CD14-positive monocyte (primary cell): ENCODE measurements around the gene NEMP1. TPM values are rescaled to one million over a fixed set of nuclear protein-coding genes. Genes with fewer than 3 reads are reported as not detected.

Experiments
- DNase-seq, 3 donors: peaks; one replicate each; pipeline ENCODE4 v3.0.0-alpha.2; 2011 to 2022
- H2AFZ ChIP-seq: 2 replicates; pipeline ENCODE4 v1.6.0; 2012; ENCODE audit warnings: mild to moderate bottlenecking, low read depth, low read length, inconsistent platforms; ENCODE audit not compliant: insufficient read depth, poor library complexity, severe bottlenecking
- H3K27ac ChIP-seq, 2 donors: 1 replicate in 1 of 2; 2 replicates in 1 of 2; pipeline ENCODE4 v1.5.1; 2012 to 2013; ENCODE audit warnings: low read length in 2 of 2, control low read depth in 1 of 2, inconsistent platforms in 1 of 2, low read depth in 1 of 2, mild to moderate bottlenecking in 1 of 2
- H3K27me3 ChIP-seq, 2 donors: one replicate each; pipeline versions ENCODE4 v1.6.0 to v1.6.1; 2011 to 2013; ENCODE audit warnings: low read length in 2 of 2; ENCODE audit not compliant: control insufficient read depth in 2 of 2, insufficient read depth in 2 of 2
- H3K36me3 ChIP-seq, 2 donors: replicated peaks in 1 of 2; 1 replicate in 1 of 2; 2 replicates in 1 of 2; pipeline versions ENCODE4 v1.5.1 to v1.6.1; 2012 to 2013; ENCODE audit warnings: low read length in 2 of 2, control low read depth in 1 of 2, inconsistent platforms in 1 of 2, mild to moderate bottlenecking in 1 of 2; ENCODE audit not compliant: insufficient read depth in 2 of 2, control insufficient read depth in 1 of 2
- H3K4me1 ChIP-seq, 2 donors: 1 replicate in 1 of 2; 2 replicates in 1 of 2; pipeline versions ENCODE4 v1.5.1 to v1.6.1; 2012 to 2013; ENCODE audit warnings: low read length in 2 of 2, control low read depth in 1 of 2, inconsistent platforms in 1 of 2, mild to moderate bottlenecking in 1 of 2, moderate library complexity in 1 of 2; ENCODE audit not compliant: insufficient read depth in 2 of 2, control insufficient read depth in 1 of 2
- H3K4me2 ChIP-seq: replicated peaks from 2 replicates; pipeline ENCODE3; 2012; ENCODE audit warnings: low read length, moderate library complexity, mild to moderate bottlenecking; ENCODE audit not compliant: poor library complexity, severe bottlenecking; ENCODE audit errors: extremely low read depth
- H3K4me3 ChIP-seq, 3 experiments: fragments of 200-600 bp in 1 of 3; sonication (generic) in 1 of 3; replicated peaks in 1 of 3; 1 replicate in 2 of 3; 2 replicates in 1 of 3; pipeline ENCODE4 v1.5.1; 2011 to 2013; ENCODE audit warnings: low read length in 3 of 3, mild to moderate bottlenecking in 3 of 3, control low read depth in 2 of 3, low read depth in 2 of 3, inconsistent platforms in 1 of 3, moderate library complexity in 1 of 3
- H3K79me2 ChIP-seq: 2 replicates; pipeline ENCODE4 v1.6.0; 2012; ENCODE audit warnings: mild to moderate bottlenecking, control low read depth, inconsistent platforms, low read length, moderate library complexity; ENCODE audit not compliant: insufficient read depth
- H3K9ac ChIP-seq: 2 replicates; pipeline ENCODE4 v1.6.0; 2017; ENCODE audit warnings: low read length, mild to moderate bottlenecking; ENCODE audit not compliant: insufficient read depth, poor library complexity, severe bottlenecking
- H3K9me3 ChIP-seq, 2 donors: replicated peaks in 1 of 2; 1 replicate in 1 of 2; 2 replicates in 1 of 2; pipeline versions ENCODE4 v1.5.1 to v1.6.1; 2012 to 2013; ENCODE audit warnings: low read length in 2 of 2, control low read depth in 1 of 2; ENCODE audit not compliant: control insufficient read depth in 1 of 2, insufficient read depth in 1 of 2
- H4K20me1 ChIP-seq: 2 replicates; pipeline ENCODE4 v1.6.0; 2012; ENCODE audit warnings: mild to moderate bottlenecking, low read length, control low read depth, moderate library complexity; ENCODE audit not compliant: insufficient read depth
- H3K27ac Mint-ChIP-seq, 7 donors: one replicate each; pipeline ENCODE4 v1.8.0; 2020; ENCODE audit warnings: mild to moderate bottlenecking in 7 of 7, mixed read lengths in 7 of 7, moderate library complexity in 6 of 7, inconsistent platforms in 2 of 7
- H3K27me3 Mint-ChIP-seq, 3 donors: one replicate each; pipeline ENCODE4 v1.8.0; 2021 to 2022; ENCODE audit warnings: low read depth in 3 of 3, mild to moderate bottlenecking in 3 of 3, mixed read lengths in 3 of 3, moderate library complexity in 3 of 3, inconsistent platforms in 1 of 3
- H3K36me3 Mint-ChIP-seq, 2 donors: one replicate each; pipeline ENCODE4 v1.8.0; 2020; ENCODE audit warnings: mixed read lengths in 2 of 2, inconsistent platforms in 1 of 2, mild to moderate bottlenecking in 1 of 2
- H3K4me1 Mint-ChIP-seq: one replicate; pipeline ENCODE4 v1.8.0; 2020; ENCODE audit warnings: mild to moderate bottlenecking, mixed read lengths
- H3K4me3 Mint-ChIP-seq, 2 donors: one replicate each; pipeline ENCODE4 v1.8.0; 2020; ENCODE audit warnings: mild to moderate bottlenecking in 2 of 2, mixed read lengths in 2 of 2, moderate library complexity in 1 of 2
- H3K9me3 Mint-ChIP-seq, 7 donors: one replicate each; pipeline ENCODE4 v1.8.0; 2020 to 2022; ENCODE audit warnings: mixed read lengths in 7 of 7, mild to moderate bottlenecking in 6 of 7, moderate library complexity in 6 of 7, inconsistent platforms in 2 of 7
- WGBS: methylation state at CpG from one replicate; pipeline ENCODE4 v1.1.5; 2013; ENCODE audit warnings: missing lambda C conversion rate; ENCODE audit not compliant: insufficient coverage; 5-methylcytosine and 5-hydroxymethylcytosine counted together
- intact Hi-C, 2 donors: fragments of 100-400 bp; cut with micrococcal nuclease; formaldehyde crosslinking; loops; one replicate each; pipeline versions ENCODE4 v1.15.0 to v1.15.1; 2023
- polyA plus RNA-seq, 3 donors: library from polyadenylated mRNA; depleted of rRNA in 1 of 3; unstranded in 2 of 3; stranded (reverse) in 1 of 3; fragments of 300-500 nt in 2 of 3; fragments of >200 nt in 1 of 3; fragmentation: Illumina TruSeq in 2 of 3; gene quantifications; 1 replicate in 2 of 3; 2 replicates in 1 of 3; pipeline ENCODE4 v1.2.3, GENCODE V29; 2012 to 2021
- TF ChIP-seq, protein P1 (sequence below): fragments of 200-600 bp; IDR thresholded peaks from one replicate; pipeline ENCODE4 v1.8.0; 2022; ENCODE audit warnings: antibody characterized with exemption, mild to moderate bottlenecking

NEMP1 gene
- polyA plus RNA-seq, 3 donors = 1.9 to 4.6 (median 2.2) TPM

DNA sequence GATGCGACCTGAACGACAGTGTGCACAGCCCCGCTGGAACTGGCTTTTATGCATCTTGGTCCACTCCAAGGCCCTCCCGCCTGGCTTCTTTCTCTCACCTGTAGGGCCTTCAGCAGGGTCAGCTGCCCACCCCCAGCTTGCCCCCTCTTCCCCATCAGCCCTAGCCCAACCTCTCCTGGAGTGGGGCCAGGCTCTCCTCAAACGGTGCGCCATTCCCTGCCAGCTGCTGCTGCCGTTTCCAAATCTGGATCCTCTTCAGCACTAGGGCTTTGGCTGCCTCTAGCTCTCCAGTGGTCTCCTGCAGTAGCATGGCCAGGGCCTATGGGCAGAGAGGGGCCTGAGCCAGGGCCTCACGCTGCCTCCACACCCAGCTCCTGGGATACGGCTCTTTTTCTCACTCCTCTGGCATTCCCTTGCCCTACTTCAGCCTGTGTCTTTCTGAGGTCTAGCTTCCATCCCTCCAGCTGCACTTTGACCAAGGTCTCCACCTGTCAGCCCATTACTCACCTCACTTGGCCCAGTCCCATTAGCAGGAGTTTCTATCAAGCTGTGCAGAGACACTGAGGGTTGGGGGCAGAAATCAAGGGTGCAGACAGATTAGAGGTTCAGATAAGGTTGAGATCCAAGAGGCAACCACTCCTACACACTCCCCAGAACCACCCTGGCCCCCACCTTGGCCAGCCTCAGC is 27.6 kb upstream of the NEMP1 start:
- peaks cover 58 to 75% of the 10 kb centered on the region in 2 donors for H3K36me3 Mint-ChIP-seq

DNA sequence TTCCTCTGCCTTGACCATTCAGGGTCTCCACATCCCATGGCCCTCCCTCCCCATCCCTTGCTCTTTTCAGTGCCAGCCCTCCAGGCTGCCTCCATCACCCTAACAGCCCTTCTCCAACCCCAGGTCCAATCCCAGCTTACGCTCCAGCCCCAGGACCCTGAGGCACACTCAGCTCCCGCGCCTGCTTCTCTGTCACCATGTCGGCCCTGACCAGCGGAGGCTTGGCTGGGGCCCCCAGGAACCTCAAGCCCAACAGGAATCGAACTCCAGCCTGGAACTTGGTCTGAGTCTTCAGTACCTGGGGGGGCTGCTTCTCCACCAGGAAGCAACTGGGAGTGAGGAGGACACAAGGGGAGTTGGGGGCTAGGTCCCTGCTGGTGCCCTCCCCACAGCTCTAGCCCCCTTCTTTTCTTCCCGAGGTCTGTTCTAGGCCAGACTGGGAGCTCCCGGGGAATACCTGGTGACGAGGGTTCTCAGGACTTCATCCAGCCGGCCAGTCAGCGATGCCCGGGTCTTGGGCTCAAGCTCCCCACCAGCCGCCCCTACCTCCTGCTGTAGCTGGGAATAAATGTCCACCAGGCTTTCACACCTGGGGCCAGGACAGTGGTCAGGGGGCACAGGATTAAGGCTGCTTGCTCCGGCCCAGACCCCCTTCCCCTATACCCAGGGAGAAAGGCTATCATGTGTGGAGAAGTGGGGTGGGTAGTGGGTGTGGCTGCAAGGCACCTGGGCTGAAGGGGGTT is 26.6 kb upstream of the NEMP1 start:
- peak overlapping the region in 1 of 2 donors; percentile 48 for H3K27ac ChIP-seq
- 96% methylated on average over 11 of the region's 14 CpGs for WGBS
- H4K20me1 ChIP-seq = peaks cover 100% of the 10 kb centered on the region
- DNase-seq = no peak
- H3K27me3 ChIP-seq = no peaks in the 10 kb centered on the region
- H3K4me3 ChIP-seq = no peak overlapping the region
- intact Hi-C loops = no loop called here
- H3K9me3 ChIP-seq = no peaks in the 10 kb centered on the region
- Mint-ChIP-seq H3K4me1 (peaks cover 59% of the 10 kb centered on the region), H3K27me3 (no peaks in the 10 kb centered on the region), H3K36me3 (peaks cover 66 to 85% of the 10 kb centered on the region in 2 donors), H3K27ac (peak overlapping the region in 5 of 7 donors; percentile 11 to 81 (median 33)), H3K9me3 (peaks cover 0 to 2% (median 0%) of the 10 kb centered on the region in 7 donors), H3K4me3 (no peak overlapping the region)
- H3K4me1 ChIP-seq = peaks cover 30 to 66% of the 10 kb centered on the region in 2 donors
- peaks cover 59 to 83% of the 10 kb centered on the region in 2 donors for H3K36me3 ChIP-seq
- H2AFZ ChIP-seq = no peak overlapping the region
- H3K9ac ChIP-seq = no peak overlapping the region
- TF ChIP-seq, protein P1, sequence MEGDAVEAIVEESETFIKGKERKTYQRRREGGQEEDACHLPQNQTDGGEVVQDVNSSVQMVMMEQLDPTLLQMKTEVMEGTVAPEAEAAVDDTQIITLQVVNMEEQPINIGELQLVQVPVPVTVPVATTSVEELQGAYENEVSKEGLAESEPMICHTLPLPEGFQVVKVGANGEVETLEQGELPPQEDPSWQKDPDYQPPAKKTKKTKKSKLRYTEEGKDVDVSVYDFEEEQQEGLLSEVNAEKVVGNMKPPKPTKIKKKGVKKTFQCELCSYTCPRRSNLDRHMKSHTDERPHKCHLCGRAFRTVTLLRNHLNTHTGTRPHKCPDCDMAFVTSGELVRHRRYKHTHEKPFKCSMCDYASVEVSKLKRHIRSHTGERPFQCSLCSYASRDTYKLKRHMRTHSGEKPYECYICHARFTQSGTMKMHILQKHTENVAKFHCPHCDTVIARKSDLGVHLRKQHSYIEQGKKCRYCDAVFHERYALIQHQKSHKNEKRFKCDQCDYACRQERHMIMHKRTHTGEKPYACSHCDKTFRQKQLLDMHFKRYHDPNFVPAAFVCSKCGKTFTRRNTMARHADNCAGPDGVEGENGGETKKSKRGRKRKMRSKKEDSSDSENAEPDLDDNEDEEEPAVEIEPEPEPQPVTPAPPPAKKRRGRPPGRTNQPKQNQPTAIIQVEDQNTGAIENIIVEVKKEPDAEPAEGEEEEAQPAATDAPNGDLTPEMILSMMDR = no peak
- no peak overlapping the region for H3K4me2 ChIP-seq
- H3K79me2 ChIP-seq = peaks cover 50% of the 10 kb centered on the region

More for the DNA sequence above, 27.6 kb upstream of the NEMP1 start:
- no peak overlapping the region for H3K4me3 Mint-ChIP-seq
- H3K27me3 ChIP-seq = no peaks in the 10 kb centered on the region
- H3K9me3 Mint-ChIP-seq = peaks cover 0 to 2% (median 0%) of the 10 kb centered on the region in 7 donors
- intact Hi-C loops = no loop called here
- peaks cover 0 to 2% (median 0%) of the 10 kb centered on the region in 3 donors for H3K27me3 Mint-ChIP-seq
- no peak for DNase-seq
- H4K20me1 ChIP-seq = peaks cover 92% of the 10 kb centered on the region
- peaks cover 30 to 69% of the 10 kb centered on the region in 2 donors for H3K4me1 ChIP-seq
- no peak overlapping the region for H3K4me3 ChIP-seq
- TF ChIP-seq, protein P1 = no peak
- no peak overlapping the region for H3K9ac ChIP-seq
- no peaks in the 10 kb centered on the region for H3K9me3 ChIP-seq
- H2AFZ ChIP-seq = no peak overlapping the region
- H3K79me2 ChIP-seq = peaks cover 60% of the 10 kb centered on the region
- WGBS = 91% methylated on average over 7 of the region's 9 CpGs
- peak overlapping the region in 1 of 2 donors; percentile 59 for H3K27ac ChIP-seq
- H3K36me3 ChIP-seq = peaks cover 54 to 73% of the 10 kb centered on the region in 2 donors
- peak overlapping the region in 3 of 7 donors; percentile 23 to 57 (median 47) for H3K27ac Mint-ChIP-seq
- no peak overlapping the region for H3K4me2 ChIP-seq
- peaks cover 59% of the 10 kb centered on the region for H3K4me1 Mint-ChIP-seq
